Stomach (tissue), 4 donors: ENCODE data around the gene GLS.

Source experiments
- POLR2A ChIP-seq, 4 donors: fragments of 450-650 bp; IDR thresholded peaks; one replicate each; pipeline ENCODE4 v1.6.1; 2016; ENCODE audit warnings: antibody characterized with exemption in 4 of 4, control low read depth in 2 of 4, mild to moderate bottlenecking in 1 of 4, moderate library complexity in 1 of 4
- TF ChIP-seq, protein P1 (sequence below), 7 experiments: fragments of 450-650 bp in 4 of 7; fragments of 200-600 bp in 3 of 7; sonication (generic) in 3 of 7; IDR thresholded peaks; one replicate each; pipeline ENCODE4 v1.5.1; 2016 to 2019; ENCODE audit warnings: antibody characterized with exemption in 7 of 7, control low read depth in 2 of 7, mild to moderate bottlenecking in 1 of 7

- no peak for TF ChIP-seq POLR2A (IDR thresholded peaks at IDR 0.05)
- TF ChIP-seq, protein P1, sequence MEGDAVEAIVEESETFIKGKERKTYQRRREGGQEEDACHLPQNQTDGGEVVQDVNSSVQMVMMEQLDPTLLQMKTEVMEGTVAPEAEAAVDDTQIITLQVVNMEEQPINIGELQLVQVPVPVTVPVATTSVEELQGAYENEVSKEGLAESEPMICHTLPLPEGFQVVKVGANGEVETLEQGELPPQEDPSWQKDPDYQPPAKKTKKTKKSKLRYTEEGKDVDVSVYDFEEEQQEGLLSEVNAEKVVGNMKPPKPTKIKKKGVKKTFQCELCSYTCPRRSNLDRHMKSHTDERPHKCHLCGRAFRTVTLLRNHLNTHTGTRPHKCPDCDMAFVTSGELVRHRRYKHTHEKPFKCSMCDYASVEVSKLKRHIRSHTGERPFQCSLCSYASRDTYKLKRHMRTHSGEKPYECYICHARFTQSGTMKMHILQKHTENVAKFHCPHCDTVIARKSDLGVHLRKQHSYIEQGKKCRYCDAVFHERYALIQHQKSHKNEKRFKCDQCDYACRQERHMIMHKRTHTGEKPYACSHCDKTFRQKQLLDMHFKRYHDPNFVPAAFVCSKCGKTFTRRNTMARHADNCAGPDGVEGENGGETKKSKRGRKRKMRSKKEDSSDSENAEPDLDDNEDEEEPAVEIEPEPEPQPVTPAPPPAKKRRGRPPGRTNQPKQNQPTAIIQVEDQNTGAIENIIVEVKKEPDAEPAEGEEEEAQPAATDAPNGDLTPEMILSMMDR (IDR thresholded peaks at IDR 0.05): no peak
These were observed 51.9 kb downstream of the GLS start for GRCh38 chr2:190932514-190932913.
